ENCODE results near the gene TEX28. TPM values are rescaled to one million over a fixed set of nuclear protein-coding genes. Genes with fewer than 3 reads are reported as not detected.
A peak's percentile ranks its signal among the peaks of the same experiment; 100 is the strongest.

The TEX28 gene
- total RNA-seq, 1 experiment from 2014 or later: not detected

GRCh38 chrX:154317391-154317995 is 22.6 kb upstream of the TEX28 start:
- BruUV-seq (replicated peaks): no TSS peak
- no peak overlapping the region for H3K4me3 Mint-ChIP-seq (ENCODE audit: low read depth, unreplicated experiment)
- peak; percentile 18 for DNase-seq
- no peaks in the 10 kb centered on the region for H3K4me1 Mint-ChIP-seq (ENCODE audit: low read depth, unreplicated experiment)
- intact Hi-C loops (cut with micrococcal nuclease; ENCODE audit: unreplicated experiment): no loop called here
- H3K27ac Mint-ChIP-seq (ENCODE audit: unreplicated experiment): no peak overlapping the region
- TF ChIP-seq CTCF (IDR thresholded peaks at IDR 0.05; ENCODE audit: unreplicated experiment): no peak
- CTCF ChIA-PET: interaction anchor here (1.0 kb wide), 1 partner anchor 9 kb away, joined by 3 read pairs; no protein-coding TSS in a partner anchor
- H3K36me3 Mint-ChIP-seq (ENCODE audit: insufficient read depth, unreplicated experiment): no peaks in the 10 kb centered on the region
- peaks cover 41% of the 10 kb centered on the region for H3K27me3 Mint-ChIP-seq (ENCODE audit: unreplicated experiment)
- no peaks in the 10 kb centered on the region for H3K9me3 Mint-ChIP-seq (ENCODE audit: low read depth, unreplicated experiment)

GRCh38 chrX:154315416-154315815 is 20.5 kb upstream of the TEX28 start:
- CTCF ChIA-PET: interaction anchor here (0.5 kb wide), 1 partner anchor 110 kb away, joined by 3 read pairs; no protein-coding TSS in a partner anchor
- Mint-ChIP-seq H3K27ac (ENCODE audit: unreplicated experiment) (no peak overlapping the region), H3K4me1 (ENCODE audit: low read depth, unreplicated experiment) (no peaks in the 10 kb centered on the region), H3K9me3 (ENCODE audit: low read depth, unreplicated experiment) (no peaks in the 10 kb centered on the region), H3K27me3 (ENCODE audit: unreplicated experiment) (peaks cover 39% of the 10 kb centered on the region), H3K4me3 (ENCODE audit: low read depth, unreplicated experiment) (no peak overlapping the region), H3K36me3 (ENCODE audit: insufficient read depth, unreplicated experiment) (no peaks in the 10 kb centered on the region)
- no TSS peak for BruUV-seq (replicated peaks)
- DNase-seq: no peak
- intact Hi-C loops (cut with micrococcal nuclease; ENCODE audit: unreplicated experiment): no loop called here
- no peak for TF ChIP-seq CTCF (IDR thresholded peaks at IDR 0.05; ENCODE audit: unreplicated experiment)

GRCh38 chrX:154313147-154313546 is 18.2 kb upstream of the TEX28 start:
- no peak overlapping the region for H3K27ac Mint-ChIP-seq (ENCODE audit: unreplicated experiment)
- H3K9me3 Mint-ChIP-seq (ENCODE audit: low read depth, unreplicated experiment): no peaks in the 10 kb centered on the region
- intact Hi-C loops (cut with micrococcal nuclease; ENCODE audit: unreplicated experiment): no loop called here
- TF ChIP-seq CTCF (IDR thresholded peaks at IDR 0.05; ENCODE audit: unreplicated experiment): no peak
- DNase-seq: no peak
- no peak overlapping the region for H3K4me3 Mint-ChIP-seq (ENCODE audit: low read depth, unreplicated experiment)
- CTCF ChIA-PET: no interaction called here
- BruUV-seq (replicated peaks): no TSS peak
- no peaks in the 10 kb centered on the region for H3K36me3 Mint-ChIP-seq (ENCODE audit: insufficient read depth, unreplicated experiment)
- no peaks in the 10 kb centered on the region for H3K4me1 Mint-ChIP-seq (ENCODE audit: low read depth, unreplicated experiment)
- H3K27me3 Mint-ChIP-seq (ENCODE audit: unreplicated experiment): peaks cover 26% of the 10 kb centered on the region

DNA sequence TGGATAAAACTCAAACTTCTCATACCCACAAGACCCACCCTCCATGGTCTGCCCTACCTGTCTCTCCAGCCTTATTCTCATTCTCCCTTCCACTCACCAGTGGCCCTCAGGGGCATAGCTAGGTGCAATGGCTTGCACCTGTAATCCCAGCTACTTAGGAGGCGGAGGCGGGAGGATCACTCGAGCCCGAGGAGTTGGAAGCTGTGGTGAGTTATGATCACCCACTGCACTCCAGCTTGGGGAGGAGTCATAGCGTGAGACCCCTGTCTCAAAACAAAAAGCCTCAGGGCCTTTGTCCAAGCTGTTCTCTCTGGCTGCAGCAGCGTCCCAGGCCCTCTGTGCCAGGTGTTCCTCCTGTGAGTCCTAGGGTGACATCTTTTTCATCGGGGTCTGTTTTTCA is 17.2 kb upstream of the TEX28 start:
- intact Hi-C loops (cut with micrococcal nuclease; ENCODE audit: unreplicated experiment): no loop called here
- H3K36me3 Mint-ChIP-seq (ENCODE audit: insufficient read depth, unreplicated experiment): no peaks in the 10 kb centered on the region
- CTCF ChIA-PET: no interaction called here
- DNase-seq: no peak
- no peak overlapping the region for H3K4me3 Mint-ChIP-seq (ENCODE audit: low read depth, unreplicated experiment)
- H3K4me1 Mint-ChIP-seq (ENCODE audit: low read depth, unreplicated experiment): no peaks in the 10 kb centered on the region
- BruUV-seq (replicated peaks): no TSS peak
- no peak overlapping the region for H3K27ac Mint-ChIP-seq (ENCODE audit: unreplicated experiment)
- TF ChIP-seq CTCF (IDR thresholded peaks at IDR 0.05; ENCODE audit: unreplicated experiment): no peak
- H3K9me3 Mint-ChIP-seq (ENCODE audit: low read depth, unreplicated experiment): no peaks in the 10 kb centered on the region
- peaks cover 36% of the 10 kb centered on the region for H3K27me3 Mint-ChIP-seq (ENCODE audit: unreplicated experiment)

All from Calu3 (cell line).